ENCODE measurements around the gene AFAP1L1.

AFAP1L1 gene

GRCh38 chr5:149352169-149352568, 80.5 kb downstream of the AFAP1L1 start (continued):
- TF ChIP-seq ESRRG (CRISPR knock-in tag; IDR thresholded peaks at IDR 0.05) (no peak), CREB5 (CRISPR knock-in tag; IDR thresholded peaks at IDR 0.05; ENCODE audit: low read depth) (no peak), PPARA (CRISPR knock-in tag; IDR thresholded peaks at IDR 0.05; ENCODE audit: borderline replicate concordance) (no peak), CSDC2 (CRISPR knock-in tag; IDR thresholded peaks at IDR 0.05) (no peak), ZNF8 (CRISPR knock-in tag; IDR thresholded peaks at IDR 0.05) (no peak), ISL1 (CRISPR knock-in tag; IDR thresholded peaks at IDR 0.05) (no peak)

- TF ChIP-seq ZFP3 (CRISPR knock-in tag; IDR thresholded peaks at IDR 0.05): no peak
- TF ChIP-seq BACH2 (CRISPR knock-in tag; IDR thresholded peaks at IDR 0.05; ENCODE audit: borderline replicate concordance): no peak
- no peak for TF ChIP-seq POU6F1 (CRISPR knock-in tag; IDR thresholded peaks at IDR 0.05; ENCODE audit: borderline replicate concordance, low read depth)
- no peak for TF ChIP-seq PATZ1 (CRISPR knock-in tag; IDR thresholded peaks at IDR 0.05; ENCODE audit: borderline replicate concordance)
- no peak for TF ChIP-seq CSRNP3 (CRISPR knock-in tag; IDR thresholded peaks at IDR 0.05)
- TF ChIP-seq ZNF70 (CRISPR knock-in tag; IDR thresholded peaks at IDR 0.05): no peak
- no peak for TF ChIP-seq ARNTL (CRISPR knock-in tag; IDR thresholded peaks at IDR 0.05; ENCODE audit: borderline replicate concordance, low read depth)
- TF ChIP-seq CREB5 (CRISPR knock-in tag; IDR thresholded peaks at IDR 0.05; ENCODE audit: low read depth): no peak
- TF ChIP-seq GLIS3 (CRISPR knock-in tag; IDR thresholded peaks at IDR 0.05): no peak
- TF ChIP-seq TOX (CRISPR knock-in tag; IDR thresholded peaks at IDR 0.05; ENCODE audit: borderline replicate concordance): no peak
- no peak for TF ChIP-seq ZFP30 (CRISPR knock-in tag; IDR thresholded peaks at IDR 0.05)
- TF ChIP-seq ZNF565 (CRISPR knock-in tag; conservative IDR thresholded peaks at IDR 0.05; ENCODE audit: low read depth): no peak
- TF ChIP-seq SNAI2 (CRISPR knock-in tag; IDR thresholded peaks at IDR 0.05): no peak
- no peak for ATAC-seq
Measured at GRCh38 chr5:149353911-149354310, 82.3 kb downstream of the AFAP1L1 start.

GRCh38 chr5:149355688-149356087, 84.0 kb downstream of the AFAP1L1 start:
- ATAC-seq: no peak
- no peak for TF ChIP-seq ZFP30 (CRISPR knock-in tag; IDR thresholded peaks at IDR 0.05)
- no peak for TF ChIP-seq CSDC2 (CRISPR knock-in tag; IDR thresholded peaks at IDR 0.05)
- no peak for TF ChIP-seq ESRRG (CRISPR knock-in tag; IDR thresholded peaks at IDR 0.05)
- no peak for TF ChIP-seq ZNF70 (CRISPR knock-in tag; IDR thresholded peaks at IDR 0.05)
- TF ChIP-seq BACH2 (CRISPR knock-in tag; IDR thresholded peaks at IDR 0.05; ENCODE audit: borderline replicate concordance): no peak
- TF ChIP-seq ZC3H10 (CRISPR knock-in tag; IDR thresholded peaks at IDR 0.05): no peak
- TF ChIP-seq GLIS3 (CRISPR knock-in tag; IDR thresholded peaks at IDR 0.05): no peak
- no peak for TF ChIP-seq OSR1 (CRISPR knock-in tag; IDR thresholded peaks at IDR 0.05)
- TF ChIP-seq TSHZ2 (CRISPR knock-in tag; IDR thresholded peaks at IDR 0.05): no peak
- TF ChIP-seq ARNTL (CRISPR knock-in tag; IDR thresholded peaks at IDR 0.05; ENCODE audit: borderline replicate concordance, low read depth): no peak
- TF ChIP-seq PPARA (CRISPR knock-in tag; IDR thresholded peaks at IDR 0.05; ENCODE audit: borderline replicate concordance): no peak
- TF ChIP-seq ZNF8 (CRISPR knock-in tag; IDR thresholded peaks at IDR 0.05): no peak
- TF ChIP-seq ISL1 (CRISPR knock-in tag; IDR thresholded peaks at IDR 0.05): no peak
- TF ChIP-seq POU6F1 (CRISPR knock-in tag; IDR thresholded peaks at IDR 0.05; ENCODE audit: borderline replicate concordance, low read depth): no peak
- no peak for TF ChIP-seq PATZ1 (CRISPR knock-in tag; IDR thresholded peaks at IDR 0.05; ENCODE audit: borderline replicate concordance)
- TF ChIP-seq TCF4 (CRISPR knock-in tag; IDR thresholded peaks at IDR 0.05; ENCODE audit: borderline replicate concordance): no peak
- no peak for TF ChIP-seq ZNF565 (CRISPR knock-in tag; conservative IDR thresholded peaks at IDR 0.05; ENCODE audit: low read depth)
- no peak for TF ChIP-seq RARB (CRISPR knock-in tag; IDR thresholded peaks at IDR 0.05)
